Measurements from ENCODE around the gene C16orf92. TPM values are rescaled to one million over a fixed set of nuclear protein-coding genes. Genes with fewer than 3 reads are reported as not detected.

The C16orf92 gene
- polyA plus RNA-seq, 1 donor from 2014 or later: not detected

DNA sequence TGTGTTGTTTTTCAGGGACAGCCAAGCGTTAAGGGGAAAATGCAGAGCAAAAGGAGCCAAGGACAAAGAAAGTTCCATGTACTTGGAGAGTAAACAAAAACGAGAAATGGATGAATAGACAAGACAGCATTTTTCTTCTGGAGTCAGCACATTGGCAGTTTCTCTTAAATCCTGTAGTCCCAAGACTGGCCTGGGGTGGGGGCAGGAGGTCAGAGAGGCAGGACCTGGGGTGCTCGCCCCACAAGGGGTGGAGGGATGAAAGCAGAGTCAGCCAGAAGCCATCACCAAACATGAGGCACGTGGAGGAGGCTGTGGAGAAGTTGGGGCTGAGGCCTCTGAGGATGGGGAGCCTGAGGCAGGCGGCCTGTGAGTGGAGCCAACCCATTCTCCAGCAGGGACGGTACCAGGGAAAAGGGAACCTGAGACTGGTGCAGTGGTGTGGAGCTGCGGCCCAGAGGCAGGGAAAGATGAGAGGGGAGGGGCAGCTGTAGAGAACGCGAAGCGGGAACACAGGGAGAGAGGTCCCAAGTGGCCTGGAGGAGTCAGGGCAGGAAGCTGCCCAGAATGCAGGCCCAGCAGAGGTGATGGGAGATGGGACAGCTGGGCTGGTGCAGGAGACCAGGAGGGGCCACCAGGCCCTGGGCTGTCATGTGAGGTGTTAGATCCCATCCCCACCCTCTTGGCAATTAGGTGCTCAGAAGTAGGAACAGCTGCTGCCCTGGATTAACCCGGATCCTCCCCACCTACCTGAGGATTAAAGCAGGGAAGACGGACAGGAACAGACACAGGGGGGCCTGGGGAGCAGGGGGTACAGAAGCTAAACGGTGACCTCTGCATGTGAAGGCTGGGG is 4.8 kb downstream of the C16orf92 start:
- H3K79me2 ChIP-seq (replicated peaks; ENCODE audit: insufficient read depth, low read length): peaks cover 8% of the 10 kb centered on the region
- H3K27me3 ChIP-seq (ENCODE audit: insufficient read depth, low read depth, low read length): no peaks in the 10 kb centered on the region
- no peak for TF ChIP-seq SMC3 (conservative IDR thresholded peaks at IDR 0.05; ENCODE audit: poor library complexity)
- no peak for TF ChIP-seq EP300 (conservative IDR thresholded peaks at IDR 0.05; ENCODE audit: poor library complexity, severe bottlenecking)
- no peak for TF ChIP-seq MXI1 (conservative IDR thresholded peaks at IDR 0.05; ENCODE audit: poor library complexity, severe bottlenecking)
- TF ChIP-seq, protein P1, sequence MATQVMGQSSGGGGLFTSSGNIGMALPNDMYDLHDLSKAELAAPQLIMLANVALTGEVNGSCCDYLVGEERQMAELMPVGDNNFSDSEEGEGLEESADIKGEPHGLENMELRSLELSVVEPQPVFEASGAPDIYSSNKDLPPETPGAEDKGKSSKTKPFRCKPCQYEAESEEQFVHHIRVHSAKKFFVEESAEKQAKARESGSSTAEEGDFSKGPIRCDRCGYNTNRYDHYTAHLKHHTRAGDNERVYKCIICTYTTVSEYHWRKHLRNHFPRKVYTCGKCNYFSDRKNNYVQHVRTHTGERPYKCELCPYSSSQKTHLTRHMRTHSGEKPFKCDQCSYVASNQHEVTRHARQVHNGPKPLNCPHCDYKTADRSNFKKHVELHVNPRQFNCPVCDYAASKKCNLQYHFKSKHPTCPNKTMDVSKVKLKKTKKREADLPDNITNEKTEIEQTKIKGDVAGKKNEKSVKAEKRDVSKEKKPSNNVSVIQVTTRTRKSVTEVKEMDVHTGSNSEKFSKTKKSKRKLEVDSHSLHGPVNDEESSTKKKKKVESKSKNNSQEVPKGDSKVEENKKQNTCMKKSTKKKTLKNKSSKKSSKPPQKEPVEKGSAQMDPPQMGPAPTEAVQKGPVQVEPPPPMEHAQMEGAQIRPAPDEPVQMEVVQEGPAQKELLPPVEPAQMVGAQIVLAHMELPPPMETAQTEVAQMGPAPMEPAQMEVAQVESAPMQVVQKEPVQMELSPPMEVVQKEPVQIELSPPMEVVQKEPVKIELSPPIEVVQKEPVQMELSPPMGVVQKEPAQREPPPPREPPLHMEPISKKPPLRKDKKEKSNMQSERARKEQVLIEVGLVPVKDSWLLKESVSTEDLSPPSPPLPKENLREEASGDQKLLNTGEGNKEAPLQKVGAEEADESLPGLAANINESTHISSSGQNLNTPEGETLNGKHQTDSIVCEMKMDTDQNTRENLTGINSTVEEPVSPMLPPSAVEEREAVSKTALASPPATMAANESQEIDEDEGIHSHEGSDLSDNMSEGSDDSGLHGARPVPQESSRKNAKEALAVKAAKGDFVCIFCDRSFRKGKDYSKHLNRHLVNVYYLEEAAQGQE (IDR thresholded peaks at IDR 0.05; ENCODE audit: borderline replicate concordance): no peak
- no peak for TF ChIP-seq EZH2 (IDR thresholded peaks at IDR 0.05; ENCODE audit: borderline replicate concordance, insufficient read depth, low read length, poor library complexity, severe bottlenecking)
- TF ChIP-seq TAF1 (IDR thresholded peaks at IDR 0.05; ENCODE audit: low read depth): no peak
- TF ChIP-seq, protein P2, sequence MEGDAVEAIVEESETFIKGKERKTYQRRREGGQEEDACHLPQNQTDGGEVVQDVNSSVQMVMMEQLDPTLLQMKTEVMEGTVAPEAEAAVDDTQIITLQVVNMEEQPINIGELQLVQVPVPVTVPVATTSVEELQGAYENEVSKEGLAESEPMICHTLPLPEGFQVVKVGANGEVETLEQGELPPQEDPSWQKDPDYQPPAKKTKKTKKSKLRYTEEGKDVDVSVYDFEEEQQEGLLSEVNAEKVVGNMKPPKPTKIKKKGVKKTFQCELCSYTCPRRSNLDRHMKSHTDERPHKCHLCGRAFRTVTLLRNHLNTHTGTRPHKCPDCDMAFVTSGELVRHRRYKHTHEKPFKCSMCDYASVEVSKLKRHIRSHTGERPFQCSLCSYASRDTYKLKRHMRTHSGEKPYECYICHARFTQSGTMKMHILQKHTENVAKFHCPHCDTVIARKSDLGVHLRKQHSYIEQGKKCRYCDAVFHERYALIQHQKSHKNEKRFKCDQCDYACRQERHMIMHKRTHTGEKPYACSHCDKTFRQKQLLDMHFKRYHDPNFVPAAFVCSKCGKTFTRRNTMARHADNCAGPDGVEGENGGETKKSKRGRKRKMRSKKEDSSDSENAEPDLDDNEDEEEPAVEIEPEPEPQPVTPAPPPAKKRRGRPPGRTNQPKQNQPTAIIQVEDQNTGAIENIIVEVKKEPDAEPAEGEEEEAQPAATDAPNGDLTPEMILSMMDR (IDR thresholded peaks at IDR 0.05; ENCODE audit: poor library complexity, severe bottlenecking): no peak
- TF ChIP-seq RAD21 (conservative IDR thresholded peaks at IDR 0.05): no peak
- TF ChIP-seq POLR2AphosphoS5 (IDR thresholded peaks at IDR 0.05): no peak
- no peaks in the 10 kb centered on the region for H3K9me3 ChIP-seq (ENCODE audit: low read length)
- H3K27ac ChIP-seq (ENCODE audit: low read length): no peak overlapping the region
- H3K9me2 ChIP-seq (ENCODE audit: insufficient read depth, low read length): no peaks in the 10 kb centered on the region
- H4K20me1 ChIP-seq (ENCODE audit: insufficient read depth): no peaks in the 10 kb centered on the region
- peak overlapping the region; percentile 92 for H3K4me3 ChIP-seq (ENCODE audit: low read length)
- no peaks in the 10 kb centered on the region for H3K36me3 ChIP-seq (ENCODE audit: insufficient read depth, low read length)
- H3F3A ChIP-seq (ENCODE audit: insufficient read depth, low read length, poor library complexity, severe bottlenecking): no peaks in the 10 kb centered on the region
- H3K4me2 ChIP-seq (ENCODE audit: low read length): no peak overlapping the region
- H3K9ac ChIP-seq (ENCODE audit: low read length): no peak overlapping the region
- no peak overlapping the region for H2AFZ ChIP-seq (ENCODE audit: low read depth, low read length)

DNA sequence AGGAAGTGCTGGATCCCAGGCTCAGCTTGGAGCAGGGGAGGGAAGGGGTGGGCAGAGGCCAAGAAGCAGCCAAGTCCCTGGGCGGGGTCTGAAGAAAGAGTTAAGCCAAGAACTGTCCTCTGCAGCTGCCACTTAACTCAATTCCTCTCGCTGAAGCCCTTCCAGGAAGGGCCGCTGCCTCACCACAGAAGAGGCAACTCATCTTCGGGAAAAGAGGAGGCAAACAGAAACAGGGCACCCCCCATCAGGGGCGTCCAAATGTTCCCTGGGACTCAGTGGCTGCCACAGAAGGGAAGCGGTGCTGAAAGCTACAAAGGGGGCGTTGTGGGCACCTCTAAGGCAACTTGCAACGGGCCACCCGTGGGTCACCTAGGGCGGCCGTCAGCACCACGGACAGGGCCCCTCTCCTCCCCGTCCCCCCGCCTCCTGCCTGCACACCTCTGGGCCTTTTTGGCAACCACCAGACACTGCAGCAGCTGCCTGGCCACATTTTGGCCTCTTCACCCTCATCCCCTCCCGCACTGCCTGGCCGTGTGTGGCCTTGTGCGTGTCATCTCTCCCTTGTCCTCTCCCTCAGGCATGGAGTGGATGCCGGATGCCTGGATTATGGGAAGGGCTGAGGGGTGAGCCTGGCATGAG is 5.6 kb downstream of the C16orf92 start:
- peak overlapping the region; percentile 92 for H3K4me3 ChIP-seq (ENCODE audit: low read length)
- H3K4me2 ChIP-seq (ENCODE audit: low read length): no peak overlapping the region
- no peaks in the 10 kb centered on the region for H3K36me3 ChIP-seq (ENCODE audit: insufficient read depth, low read length)

More for the DNA sequence above, 5.6 kb downstream of the C16orf92 start:
- no peak overlapping the region for H2AFZ ChIP-seq (ENCODE audit: low read depth, low read length)
- H4K20me1 ChIP-seq (ENCODE audit: insufficient read depth): no peaks in the 10 kb centered on the region
- H3F3A ChIP-seq (ENCODE audit: insufficient read depth, low read length, poor library complexity, severe bottlenecking): no peaks in the 10 kb centered on the region
- no peak overlapping the region for H3K27ac ChIP-seq (ENCODE audit: low read length)
- no peaks in the 10 kb centered on the region for H3K27me3 ChIP-seq (ENCODE audit: insufficient read depth, low read depth, low read length)
- no peaks in the 10 kb centered on the region for H3K9me2 ChIP-seq (ENCODE audit: insufficient read depth, low read length)
- TF ChIP-seq EZH2 (IDR thresholded peaks at IDR 0.05; ENCODE audit: borderline replicate concordance, insufficient read depth, low read length, poor library complexity, severe bottlenecking): no peak
- no peak for TF ChIP-seq TAF1 (IDR thresholded peaks at IDR 0.05; ENCODE audit: low read depth)
- no peak for TF ChIP-seq RAD21 (conservative IDR thresholded peaks at IDR 0.05)
- no peak for TF ChIP-seq MXI1 (conservative IDR thresholded peaks at IDR 0.05; ENCODE audit: poor library complexity, severe bottlenecking)
- no peak for TF ChIP-seq POLR2AphosphoS5 (IDR thresholded peaks at IDR 0.05)
- TF ChIP-seq, protein P2 (IDR thresholded peaks at IDR 0.05; ENCODE audit: poor library complexity, severe bottlenecking): no peak
- TF ChIP-seq SMC3 (conservative IDR thresholded peaks at IDR 0.05; ENCODE audit: poor library complexity): no peak
- TF ChIP-seq, protein P1 (IDR thresholded peaks at IDR 0.05; ENCODE audit: borderline replicate concordance): no peak
- TF ChIP-seq EP300 (conservative IDR thresholded peaks at IDR 0.05; ENCODE audit: poor library complexity, severe bottlenecking): no peak
- H3K9me3 ChIP-seq (ENCODE audit: low read length): no peaks in the 10 kb centered on the region
- H3K79me2 ChIP-seq (replicated peaks; ENCODE audit: insufficient read depth, low read length): peaks cover 8% of the 10 kb centered on the region
- H3K9ac ChIP-seq (ENCODE audit: low read length): peak overlapping the region; percentile 41
